NCI-H1436 treated with DMSO at 0.1 percent for 48 hours (cell line): ENCODE measurements around the gene NFXL1.

Experiments
- DNase-seq: peaks from one replicate; lab custom pipeline; 2025; lab: John Stamatoyannopoulos, UW

NFXL1 gene

GRCh38 chr4:47891928-47892327 lies 22.5 kb downstream of the NFXL1 start:
- no peak for DNase-seq

GRCh38 chr4:47882228-47882627 lies 32.2 kb downstream of the NFXL1 start:
- no peak for DNase-seq

GRCh38 chr4:47879458-47879857 lies 34.9 kb downstream of the NFXL1 start:
- peak; percentile 12 for DNase-seq

DNA sequence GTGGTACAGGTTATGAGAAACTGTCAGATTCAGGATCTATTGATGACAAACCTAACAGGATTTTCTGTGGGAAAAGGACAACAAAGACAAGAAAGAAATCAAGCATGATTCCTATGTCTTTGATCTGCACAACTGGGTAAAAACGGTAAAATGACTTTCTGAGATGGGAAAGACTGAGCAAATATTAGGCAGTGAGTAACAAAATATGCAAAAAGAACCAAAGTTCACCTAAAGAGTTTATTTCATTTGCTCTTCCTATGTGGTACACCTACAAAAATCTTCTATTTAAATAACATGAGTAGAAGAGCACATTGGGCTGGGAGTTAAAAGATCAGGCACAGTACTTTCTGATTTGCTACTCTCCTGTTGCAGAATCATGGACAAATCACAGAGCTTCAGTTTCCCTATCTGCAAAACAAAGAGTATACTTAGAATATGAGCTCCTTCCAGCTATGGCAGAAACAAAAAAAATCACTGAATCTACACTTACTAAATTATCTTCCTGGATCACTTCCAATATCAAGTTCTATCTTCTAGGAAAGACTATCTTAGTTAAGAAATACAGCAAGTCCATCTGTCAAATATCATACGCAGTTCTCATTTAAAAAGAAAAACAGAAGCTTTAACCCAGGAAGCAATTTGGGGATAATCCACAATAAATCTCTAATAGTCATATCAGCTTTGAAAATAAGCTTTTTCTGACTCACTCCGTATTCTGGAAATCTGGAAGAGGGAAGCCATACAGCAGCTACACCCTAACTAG lies 37.4 kb downstream of the NFXL1 start:
- DNase-seq: no peak

DNA sequence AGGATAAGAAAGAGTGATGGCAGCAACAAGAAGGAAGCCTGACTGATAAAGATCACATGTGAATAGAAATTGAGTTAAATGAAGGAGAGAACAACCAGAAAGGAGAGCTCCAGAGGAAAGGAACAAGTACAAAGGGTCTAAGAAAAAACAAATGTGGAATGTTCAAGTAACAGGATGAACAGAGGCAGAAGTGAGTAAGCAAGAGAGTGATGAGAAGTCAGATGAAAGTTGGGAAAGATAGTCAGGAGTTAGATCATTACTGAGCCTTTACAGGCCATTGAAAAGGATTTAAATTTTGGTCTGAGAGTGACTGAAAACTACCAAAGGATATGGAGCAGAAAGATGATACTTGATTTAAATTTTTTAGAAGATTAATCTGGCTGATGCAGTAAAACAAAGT lies 38.1 kb downstream of the NFXL1 start:
- DNase-seq: no peak

- no peak for DNase-seq
Observed at GRCh38 chr4:47873877-47874541, 40.4 kb downstream of the NFXL1 start.

DNA sequence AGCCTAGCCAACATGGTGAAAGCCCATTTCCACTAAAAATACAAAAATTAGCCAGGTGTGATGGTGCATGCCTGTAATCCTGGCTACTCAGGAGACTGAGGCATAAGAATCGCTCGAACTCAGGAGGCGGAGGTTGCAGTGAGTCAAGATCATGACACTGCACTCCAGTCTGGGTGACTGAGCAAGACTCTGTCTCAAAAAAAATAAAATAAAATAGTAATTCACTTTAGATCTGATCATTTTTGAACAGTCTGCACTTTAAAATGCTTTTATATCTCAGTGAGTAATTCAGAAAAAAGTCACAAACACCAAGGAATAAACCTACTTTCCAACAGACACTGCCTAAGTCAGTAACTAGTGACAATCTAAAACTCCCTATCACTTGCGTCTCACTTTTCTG lies 50.9 kb downstream of the NFXL1 start:
- DNase-seq: no peak

DNA sequence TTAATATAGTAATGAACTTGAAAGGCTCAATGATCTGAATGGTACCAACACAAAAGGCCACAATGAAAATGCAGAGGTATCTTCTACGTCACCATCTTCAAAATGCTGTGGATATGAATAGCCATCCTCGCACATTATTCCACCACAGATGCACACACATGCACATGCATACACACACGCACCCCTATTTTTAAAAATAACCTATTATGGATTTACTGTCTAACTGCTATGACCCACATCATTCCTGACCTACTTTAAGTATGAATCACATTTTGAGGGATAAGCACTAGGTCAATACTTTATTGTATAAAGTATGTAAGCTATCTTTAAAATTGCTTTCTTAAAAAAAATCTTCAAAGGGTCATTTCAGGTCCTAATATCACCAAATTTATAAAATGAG lies 52.1 kb downstream of the NFXL1 start:
- DNase-seq: no peak

DNA sequence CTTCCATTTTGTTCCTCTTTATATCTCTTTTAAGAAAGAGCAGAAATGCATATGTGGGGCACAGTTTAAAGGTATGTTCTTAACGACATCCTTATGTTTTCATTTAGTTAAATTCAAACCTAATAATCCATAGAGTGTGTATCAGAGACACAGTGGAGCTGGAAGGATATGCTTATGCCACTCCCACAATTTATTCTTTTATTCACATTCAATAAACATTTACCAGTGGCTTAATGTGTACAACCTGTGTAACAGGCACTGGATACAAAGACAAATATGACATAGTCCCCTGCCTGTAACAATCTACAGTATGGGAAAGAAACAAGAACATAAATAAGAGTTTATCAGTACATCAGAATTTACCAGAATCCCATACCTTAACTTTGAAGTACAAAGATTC lies 54.1 kb downstream of the NFXL1 start:
- DNase-seq: no peak

DNA sequence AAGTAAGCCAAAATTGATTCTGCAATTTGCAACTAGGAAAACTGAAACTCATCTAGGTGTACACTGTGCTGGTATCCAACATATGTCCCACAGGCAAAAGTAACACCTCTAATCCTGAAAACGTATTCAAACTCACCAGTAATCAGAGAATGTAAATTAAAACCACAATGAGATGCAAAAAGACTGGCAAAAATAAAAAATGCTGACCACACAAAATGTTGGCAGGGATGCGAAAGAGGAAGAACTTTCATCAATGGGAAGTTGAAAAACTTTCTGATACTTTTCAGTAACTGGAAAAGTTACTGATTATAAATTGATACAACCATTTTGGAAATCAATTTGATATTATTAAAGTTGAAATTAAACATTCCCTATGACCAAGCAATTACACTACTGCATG lies 56.4 kb downstream of the NFXL1 start:
- DNase-seq: no peak

DNA sequence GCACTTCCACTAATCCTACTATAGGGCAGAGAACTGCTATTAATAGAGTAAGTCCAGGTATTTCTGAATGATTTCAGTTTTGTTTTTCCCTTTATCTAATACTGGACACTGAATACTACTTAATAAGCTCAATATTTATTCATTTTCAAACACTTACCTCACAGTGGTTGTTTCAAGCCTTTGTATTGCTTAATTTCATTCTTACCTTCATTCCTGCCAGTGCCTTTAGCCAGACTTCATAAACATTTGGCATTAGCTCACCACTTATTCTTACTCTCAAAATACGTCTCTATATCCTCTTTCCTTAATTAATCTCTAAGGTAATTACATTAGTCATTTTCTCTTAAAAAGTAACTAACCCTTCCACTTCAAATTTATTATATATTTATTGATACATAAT lies 57.7 kb downstream of the NFXL1 start:
- no peak for DNase-seq

- DNase-seq: no peak
Observed at GRCh38 chr4:47855350-47855749, 59.0 kb downstream of the NFXL1 start.

DNA sequence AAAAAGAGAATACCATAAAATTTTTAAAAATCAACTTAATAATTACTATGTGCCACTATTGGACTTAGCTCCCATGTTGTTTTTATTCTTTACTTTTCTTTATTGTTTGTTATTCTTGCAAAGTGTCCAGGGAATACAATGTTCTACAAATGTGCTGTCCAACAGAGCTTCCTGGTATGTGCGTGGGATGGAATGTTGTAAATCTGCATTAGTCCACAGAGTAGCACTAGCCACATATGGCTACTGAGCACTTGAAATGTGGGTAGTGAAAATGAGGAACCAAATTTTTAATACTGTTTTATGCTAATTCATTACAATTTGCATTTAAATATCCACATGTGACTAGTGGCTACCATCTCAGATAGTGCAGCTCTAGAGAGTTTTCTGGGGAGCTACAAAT lies 62.2 kb downstream of the NFXL1 start:
- no peak for DNase-seq

GRCh38 chr4:47849466-47849865 lies 64.9 kb downstream of the NFXL1 start:
- no peak for DNase-seq

DNA sequence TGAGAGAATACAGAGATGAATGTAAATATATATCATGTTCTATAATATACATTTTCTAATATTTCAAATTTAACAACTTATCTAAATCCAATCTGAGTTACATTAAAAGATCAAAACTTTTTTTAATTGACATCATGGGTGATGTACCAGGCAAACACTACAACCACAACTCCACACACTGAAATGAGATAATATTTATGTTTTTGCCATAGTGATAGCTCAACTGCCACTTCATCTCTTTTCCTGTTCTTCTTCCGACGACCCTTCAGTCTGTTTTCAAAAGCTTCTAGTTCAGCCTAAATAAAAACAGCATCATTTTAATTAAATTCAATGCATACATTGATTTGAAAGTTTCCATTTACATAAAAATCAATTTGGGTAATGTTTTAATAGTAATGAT lies 66.3 kb downstream of the NFXL1 start:
- DNase-seq: no peak

DNA sequence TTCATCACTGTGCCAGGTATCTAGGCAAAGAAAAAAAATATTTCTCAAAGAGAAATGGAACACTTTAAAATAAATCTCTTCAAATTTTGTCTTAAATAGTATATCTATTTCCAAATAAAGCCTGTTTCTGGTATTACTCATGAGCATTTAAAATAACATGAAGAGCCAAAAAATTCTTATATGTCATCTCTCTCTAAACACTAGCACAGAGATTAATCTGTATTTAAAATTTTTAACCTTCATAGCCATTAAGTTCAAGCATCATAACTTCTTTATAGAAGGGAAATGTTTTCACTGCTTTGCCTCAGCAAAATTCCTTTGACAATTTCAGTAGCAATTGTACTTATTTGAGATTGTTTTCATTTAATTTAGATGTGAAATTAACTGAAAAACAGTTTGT lies 71.4 kb downstream of the NFXL1 start:
- DNase-seq: no peak

GRCh38 chr4:47840291-47840690 lies 74.1 kb downstream of the NFXL1 start:
- no peak for DNase-seq

DNA sequence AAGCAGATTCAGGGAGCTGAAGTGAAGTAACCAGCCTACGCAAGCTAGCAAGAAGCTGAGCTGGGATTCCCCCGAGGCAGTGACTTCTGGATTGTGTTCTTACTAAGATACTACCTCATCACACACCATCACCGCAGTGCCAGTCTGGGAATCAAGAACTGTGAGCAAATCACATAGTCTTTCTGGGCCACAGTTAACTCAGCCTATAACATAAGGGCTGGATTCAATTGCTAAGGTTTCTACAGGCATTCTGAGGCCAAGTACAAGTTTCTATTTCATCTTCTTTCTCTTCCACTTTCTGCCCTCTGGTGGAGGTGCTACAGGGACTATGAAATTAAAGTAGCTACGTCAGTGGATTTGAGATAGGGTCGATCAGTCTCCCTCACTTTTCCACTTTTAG lies 75.1 kb downstream of the NFXL1 start:
- no peak for DNase-seq

DNA sequence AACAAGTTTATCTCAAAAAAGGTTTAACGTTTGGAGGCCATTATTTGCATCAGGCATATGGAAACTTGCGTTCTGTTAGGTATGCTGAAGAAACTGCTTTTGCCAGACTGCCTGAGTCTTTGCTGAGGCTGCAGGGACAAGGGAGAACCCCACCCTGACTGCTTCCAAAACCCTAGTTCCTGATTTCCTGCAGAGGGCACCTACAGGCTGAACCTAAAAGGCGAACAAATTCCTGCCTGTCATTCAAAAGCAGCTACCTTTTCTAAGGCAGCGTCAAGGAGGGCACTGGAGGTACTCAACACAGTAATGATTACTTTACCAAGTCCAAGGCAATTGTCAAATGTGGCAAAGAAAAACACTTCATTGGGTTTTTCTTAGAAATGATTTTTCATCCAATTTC lies 75.9 kb downstream of the NFXL1 start:
- no peak for DNase-seq

GRCh38 chr4:47837908-47838294 lies 76.5 kb downstream of the NFXL1 start, which contains the start of gene CORIN:
TSS of gene CORIN (minus strand) at chr4:47838067. CDS start at chr4:47837949, 118 bp downstream.
- DNase-seq: no peak

GRCh38 chr4:47837094-47837907 lies 77.1 kb downstream of the NFXL1 start:
- no peak for DNase-seq

DNA sequence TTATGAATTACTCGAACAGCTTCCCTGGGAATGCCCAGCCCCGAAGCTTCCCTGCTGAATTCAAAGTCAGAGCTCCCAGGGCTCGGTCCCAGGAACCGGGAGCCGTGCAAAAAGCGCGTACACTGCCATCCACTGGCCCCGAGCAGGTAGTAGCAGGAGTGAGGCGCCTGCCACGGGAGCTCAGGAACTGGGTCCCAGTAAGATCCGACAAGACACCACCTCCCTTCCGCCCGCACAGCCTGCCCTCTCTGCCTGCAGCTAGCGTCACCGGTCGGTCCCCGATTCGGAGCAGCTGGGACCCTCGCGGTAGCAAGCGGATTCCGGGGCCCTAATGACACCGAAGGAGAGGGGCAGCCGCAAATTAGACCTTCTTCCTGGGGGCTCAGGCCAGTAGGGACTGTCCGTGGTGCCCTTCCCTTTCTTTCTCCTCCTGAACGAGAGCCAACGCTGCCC lies 77.7 kb downstream of the NFXL1 start:
- DNase-seq: no peak

DNA sequence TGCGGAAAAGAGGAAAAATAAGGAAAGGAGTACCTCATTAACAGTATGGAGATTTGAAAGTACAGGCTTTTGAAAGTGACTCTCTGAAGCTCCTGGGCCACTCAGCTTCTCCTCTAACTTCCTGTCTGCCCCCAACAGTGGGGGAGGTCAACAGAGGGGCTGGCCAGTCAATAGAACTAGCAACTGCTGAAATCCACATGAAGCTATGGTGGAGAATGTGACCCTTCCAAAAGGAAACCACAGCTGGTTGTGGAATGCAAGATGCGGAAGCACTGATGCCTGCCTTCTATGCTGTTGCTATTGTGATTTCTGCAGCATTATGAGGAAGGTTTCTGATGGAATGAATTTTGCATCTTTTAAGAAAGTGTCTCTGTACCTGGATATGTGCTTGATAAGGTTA lies 78.9 kb downstream of the NFXL1 start:
- DNase-seq: no peak
